K562 (cell line): ENCODE measurements around the gene THG1L. TPM values are rescaled to one million over a fixed set of nuclear protein-coding genes. Genes with fewer than 3 reads are reported as not detected.

Experiments
- BRD9 ChIP-seq: fragments of 450-650 bp; IDR thresholded peaks from 2 replicates; pipeline ENCODE4 v1.6.1; 2018; ENCODE audit warnings: low read depth; ENCODE audit not compliant: partially characterized antibody
- DLX4 ChIP-seq: fragments of 250-450 bp; sonication (Bioruptor Pico); IDR thresholded peaks from 2 replicates; pipeline ENCODE4 v1.6.1; 2021; ENCODE audit warnings: mild to moderate bottlenecking
- FOXP1 ChIP-seq: sonication (generic); formaldehyde crosslinking; IDR thresholded peaks from 2 replicates; pipeline ENCODE4 v1.8.0; 2022; ENCODE audit warnings: mild to moderate bottlenecking, missing genetic modification reagents
- IRF1 ChIP-seq: sonication (generic); formaldehyde crosslinking; IDR thresholded peaks from 2 replicates; pipeline ENCODE4 v1.8.0; 2022; ENCODE audit warnings: missing genetic modification reagents, mild to moderate bottlenecking, borderline replicate concordance
- MCM3 ChIP-seq: fragments of 450-650 bp; IDR thresholded peaks from 2 replicates; pipeline ENCODE4 v1.6.1; 2016
- MEF2A ChIP-seq: IDR thresholded peaks from 2 replicates; pipeline ENCODE4 v1.6.1; 2011; ENCODE audit warnings: low read depth, mild to moderate bottlenecking, low read length, moderate library complexity; ENCODE audit not compliant: control insufficient read depth
- MTF1 ChIP-seq: fragments of 250-450 bp; sonication (Bioruptor Pico); IDR thresholded peaks from 2 replicates; pipeline ENCODE4 v1.9.0; 2021; ENCODE audit warnings: moderate library complexity, mild to moderate bottlenecking, inconsistent platforms, borderline replicate concordance
- REST ChIP-seq, 2 experiments: fragments of 450-650 bp; formaldehyde crosslinking in 1 of 2; IDR thresholded peaks; 2 replicates each; pipeline versions ENCODE4 v1.4.0 to v1.6.1; 2014 to 2020; ENCODE audit warnings: mild to moderate bottlenecking in 2 of 2, borderline replicate concordance in 1 of 2, low read depth in 1 of 2
- SMAD4 ChIP-seq: fragments of 250-450 bp; sonication (Bioruptor Pico); conservative IDR thresholded peaks from 2 replicates; pipeline ENCODE4 v1.8.0; 2021; ENCODE audit warnings: inconsistent platforms, mild to moderate bottlenecking, moderate library complexity
- SNAPC5 ChIP-seq: fragments of 250-450 bp; sonication (Bioruptor Pico); IDR thresholded peaks from 2 replicates; pipeline ENCODE4 v1.8.0; 2021; ENCODE audit warnings: moderate library complexity, mild to moderate bottlenecking, inconsistent platforms
- SP1 ChIP-seq: sonication (generic); formaldehyde crosslinking; IDR thresholded peaks from 2 replicates; pipeline ENCODE4 v1.8.1; 2022; ENCODE audit warnings: mild to moderate bottlenecking, missing genetic modification reagents
- SRF ChIP-seq, 2 experiments: fragments of 250-450, 450-650 bp in 1 of 2; sonication (Bioruptor Pico) in 1 of 2; sonication (generic) in 1 of 2; formaldehyde crosslinking; IDR thresholded peaks; 2 replicates each; pipeline versions ENCODE4 v1.5.0 to v1.5.1; 2020 to 2022; ENCODE audit warnings: mild to moderate bottlenecking in 1 of 2, missing genetic modification reagents in 1 of 2
- THAP7 ChIP-seq: fragments of 250-450 bp; sonication (Bioruptor Pico); IDR thresholded peaks from 2 replicates; pipeline ENCODE4 v1.5.0; 2021
- ZNF263 ChIP-seq: sonication (generic); formaldehyde crosslinking; IDR thresholded peaks from 2 replicates; pipeline ENCODE4 v1.8.0; 2022; ENCODE audit warnings: mild to moderate bottlenecking, missing genetic modification reagents, borderline replicate concordance
- polyA plus RNA-seq, 8 experiments: library from polyadenylated mRNA; depleted of rRNA in 4 of 8; stranded (reverse) in 5 of 8; unstranded in 3 of 8; fragments of >200 nt; fragmentation: Nextera tagmentation in 2 of 8; fragmentation: Illumina TruSeq in 1 of 8; extraction: Ambion mirVana in 2 of 8; extraction: Trizol in 1 of 8; gene quantifications; 2 replicates each; pipeline versions ENCODE4 v1.2.1 to v1.2.3, GENCODE V29; 2011 to 2014; ENCODE audit warnings: inconsistent platforms in 1 of 8, missing spikeins in 1 of 8
- total RNA-seq, 7 experiments: library from RNA; depleted of rRNA in 6 of 7; stranded (reverse); fragments of >200 nt in 6 of 7; fragmentation: Illumina TruSeq in 2 of 7; extraction: Trizol in 2 of 7; gene quantifications; 2 replicates each; pipeline versions ENCODE4 v1.2.1 to v1.2.3, GENCODE V29; 2011 to 2021; ENCODE audit warnings: low replicate concordance in 1 of 7

Gene THG1L
- total and polyA plus RNA-seq, 9 of the 15 experiments (the other 6 are each of a cell fraction or from before 2014, with no cell fraction given): 21.8 to 40.7 (median 28.0) TPM

- TF ChIP-seq REST (IDR thresholded peaks at IDR 0.05; ENCODE audit: borderline replicate concordance) (no peak), REST (CRISPR knock-in tag; IDR thresholded peaks at IDR 0.05; ENCODE audit: low read depth) (no peak; the same call in 1 of the 2 replicates), IRF1 (CRISPR knock-in tag) (no peak), DLX4 (CRISPR knock-in tag) (no peak), THAP7 (CRISPR knock-in tag) (no peak), MTF1 (CRISPR knock-in tag) (no peak), SNAPC5 (no peak), SP1 (CRISPR knock-in tag) (peak; percentile 90), MEF2A (no peak), MCM3 (no peak), BRD9 (peak; percentile 19), ZNF263 (CRISPR knock-in tag) (peak; percentile 90), SRF (CRISPR knock-in tag; IDR thresholded peaks at IDR 0.05) (peak in 1 of 2 experiments; percentile 37; a peak in 2 of 4 replicates), SMAD4 (CRISPR knock-in tag) (no peak; the same call in 1 of the 2 replicates), FOXP1 (CRISPR knock-in tag) (no peak)
Measured at GRCh38 chr5:157731272-157732129, at the start of gene THG1L (continued).
